Common myeloid progenitor, CD34-positive (primary cell): ENCODE data around the gene SLC38A4.

Experiments
- CTCF ChIA-PET: fragments of 350-600 bp; sonication (Branson Sonifier 250); formaldehyde crosslinking; loops from one replicate; lab custom pipeline; 2021; ENCODE audit warnings: antibody characterized with exemption; lab: Charles Lee
- POLR2A ChIA-PET: fragments of 350-600 bp; sonication (Branson Sonifier 250); formaldehyde crosslinking; loops from one replicate; lab custom pipeline; 2021; ENCODE audit warnings: antibody characterized with exemption; lab: Charles Lee
- DNase-seq, 3 donors: peaks; one replicate each; pipeline versions ENCODE4 v3.0.0 to v3.0.0-alpha.2; 2013
- H3K27ac ChIP-seq, 2 experiments: 1 replicate in 1 of 2; 2 replicates in 1 of 2; pipeline ENCODE4 v1.7.0; 2013; ENCODE audit warnings: inconsistent platforms in 2 of 2, low read length in 2 of 2, mild to moderate bottlenecking in 2 of 2, low read depth in 1 of 2, moderate library complexity in 1 of 2; ENCODE audit not compliant: severe bottlenecking in 2 of 2, insufficient read depth in 1 of 2, poor library complexity in 1 of 2
- H3K27me3 ChIP-seq, 5 experiments: replicated peaks in 2 of 5; 1 replicate in 3 of 5; 2 replicates in 2 of 5; pipeline versions ENCODE4 v1.6.1 to v1.7.0; 2013; ENCODE audit warnings: low read length in 4 of 5, mild to moderate bottlenecking in 2 of 5, moderate library complexity in 2 of 5, inconsistent platforms in 1 of 5; ENCODE audit not compliant: insufficient read depth in 5 of 5, control insufficient read depth in 4 of 5
- H3K36me3 ChIP-seq, 4 experiments: 1 replicate in 2 of 4; 2 replicates in 2 of 4; pipeline versions ENCODE4 v1.6.1 to v1.7.0; 2013; ENCODE audit warnings: low read length in 3 of 4, control low read depth in 1 of 4, mild to moderate bottlenecking in 1 of 4; ENCODE audit not compliant: control insufficient read depth in 4 of 4, insufficient read depth in 4 of 4
- H3K4me1 ChIP-seq, 4 experiments: 1 replicate in 3 of 4; 2 replicates in 1 of 4; pipeline versions ENCODE4 v1.6.1 to v1.7.1; 2013; ENCODE audit warnings: low read length in 3 of 4, mild to moderate bottlenecking in 3 of 4, control low read depth in 1 of 4, inconsistent platforms in 1 of 4, moderate library complexity in 1 of 4; ENCODE audit not compliant: control insufficient read depth in 4 of 4, insufficient read depth in 4 of 4; ENCODE audit errors: control extremely low read depth in 1 of 4
- H3K4me3 ChIP-seq, 7 experiments: 1 replicate in 4 of 7; 2 replicates in 3 of 7; pipeline versions ENCODE4 v1.5.1 to v1.7.0; 2013; ENCODE audit warnings: mild to moderate bottlenecking in 7 of 7, low read length in 6 of 7, moderate library complexity in 6 of 7, inconsistent platforms in 2 of 7, low read depth in 2 of 7, control low read depth in 1 of 7; ENCODE audit not compliant: insufficient read depth in 4 of 7, control insufficient read depth in 1 of 7; ENCODE audit errors: extremely low read depth in 1 of 7
- H3K9me3 ChIP-seq, 5 experiments: 1 replicate in 4 of 5; 2 replicates in 1 of 5; pipeline versions ENCODE4 v1.6.1 to v1.7.1; 2013; ENCODE audit warnings: low read length in 4 of 5, mild to moderate bottlenecking in 2 of 5, inconsistent platforms in 1 of 5, low read depth in 1 of 5, moderate library complexity in 1 of 5; ENCODE audit not compliant: control insufficient read depth in 4 of 5, insufficient read depth in 2 of 5; ENCODE audit errors: control extremely low read depth in 1 of 5
- WGBS: methylation state at CpG from one replicate; pipeline ENCODE4 v1.1.5; 2013; ENCODE audit not compliant: insufficient coverage; 5-methylcytosine and 5-hydroxymethylcytosine counted together

Gene SLC38A4

GRCh38 chr12:46771268-46771827 is 54.4 kb downstream of the SLC38A4 start:
- WGBS: 71% methylated on average over 1 of the region's 1 CpG
- H3K4me1 ChIP-seq: no peaks in the 10 kb centered on the region

DNA sequence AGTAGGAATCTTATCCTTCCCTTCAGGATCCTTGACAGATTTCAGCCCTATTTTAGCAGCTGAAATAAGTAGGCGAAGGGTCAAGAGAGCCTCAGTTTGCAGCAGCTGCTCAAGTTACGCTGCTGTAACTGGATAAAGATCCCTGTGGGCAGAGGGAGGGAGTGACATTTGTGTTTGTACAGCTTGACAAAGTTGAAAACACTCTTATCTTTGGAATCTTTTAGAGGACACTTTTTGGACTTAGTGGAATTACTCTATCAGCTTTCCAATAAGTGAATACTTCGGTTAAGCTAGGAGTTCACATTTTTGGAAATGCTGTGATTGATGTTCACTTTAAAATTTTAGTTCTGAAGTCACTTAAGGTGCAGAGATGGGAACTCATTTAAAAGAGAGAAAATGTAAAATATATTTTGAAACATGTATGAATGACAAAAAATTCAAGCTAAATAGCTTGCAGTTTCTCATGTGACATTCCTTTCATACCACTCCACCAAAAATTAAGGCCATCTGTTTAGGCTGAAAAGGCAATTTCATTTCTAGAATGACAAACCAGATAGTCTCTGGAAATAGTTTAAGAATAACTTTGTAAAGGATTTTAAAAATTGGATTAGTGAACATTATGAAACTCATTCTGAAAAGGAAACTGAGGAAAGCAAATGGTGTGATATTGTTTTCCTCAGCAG is 55.2 kb downstream of the SLC38A4 start:
- Histone ChIP-seq H3K27me3 (no peaks in the 10 kb centered on the region), H3K27ac (no peak overlapping the region), H3K4me1 (no peaks in the 10 kb centered on the region), H3K36me3 (no peaks in the 10 kb centered on the region), H3K9me3 (no peaks in the 10 kb centered on the region), H3K4me3 (no peak overlapping the region)
- 100% methylated on average over 2 of the region's 3 CpGs for WGBS
- CTCF ChIA-PET: no interaction called here
- POLR2A ChIA-PET: no interaction called here
- DNase-seq: no peak

More at GRCh38 chr12:46771268-46771827, 54.4 kb downstream of the SLC38A4 start:
- H3K4me3 ChIP-seq: no peak overlapping the region
- H3K36me3 ChIP-seq: no peaks in the 10 kb centered on the region
- CTCF ChIA-PET: no interaction called here
- H3K9me3 ChIP-seq: no peaks in the 10 kb centered on the region
- DNase-seq: no peak
- POLR2A ChIA-PET: no interaction called here
- no peak overlapping the region for H3K27ac ChIP-seq
- H3K27me3 ChIP-seq: no peaks in the 10 kb centered on the region

- DNase-seq: no peak
- Histone ChIP-seq H3K4me3 (no peak overlapping the region), H3K27ac (no peak overlapping the region), H3K27me3 (no peaks in the 10 kb centered on the region), H3K36me3 (no peaks in the 10 kb centered on the region), H3K9me3 (peaks cover 0 to 5% (median 4%) of the 10 kb centered on the region in 5 experiments), H3K4me1 (no peaks in the 10 kb centered on the region)
- 75% methylated on average over 2 of the region's 3 CpGs for WGBS
- POLR2A ChIA-PET: no interaction called here
- CTCF ChIA-PET: no interaction called here
Observed at GRCh38 chr12:46764005-46764404, 61.8 kb downstream of the SLC38A4 start.

GRCh38 chr12:46763230-46763629 is 62.6 kb downstream of the SLC38A4 start:
- Histone ChIP-seq H3K27ac (no peak overlapping the region), H3K27me3 (no peaks in the 10 kb centered on the region), H3K4me3 (no peak overlapping the region), H3K36me3 (no peaks in the 10 kb centered on the region), H3K4me1 (no peaks in the 10 kb centered on the region), H3K9me3 (peaks cover 0 to 7% (median 4%) of the 10 kb centered on the region in 5 experiments)
- ChIA-PET CTCF (no interaction called here), POLR2A (no interaction called here)
- no peak for DNase-seq

DNA sequence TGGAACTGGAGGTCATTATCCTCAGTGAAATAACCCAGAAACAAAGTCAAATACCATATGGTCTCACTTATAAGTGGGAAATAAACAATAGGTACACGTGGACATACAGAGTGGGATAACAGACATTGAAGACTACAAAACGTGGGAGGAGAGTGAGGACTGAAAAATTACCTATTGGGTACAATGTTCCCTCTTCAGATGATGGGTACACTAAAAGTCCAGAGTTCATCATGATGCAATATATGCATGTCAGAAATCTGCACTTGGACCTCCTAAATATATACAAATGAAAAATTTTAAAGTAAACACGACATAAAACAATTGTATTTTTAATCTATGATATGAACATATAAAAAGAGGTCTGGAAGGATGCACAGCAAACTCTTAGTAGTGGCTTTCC is 71.2 kb downstream of the SLC38A4 start:
- H3K27me3 ChIP-seq: no peaks in the 10 kb centered on the region
- DNase-seq: no peak
- ChIA-PET CTCF (no interaction called here), POLR2A (no interaction called here)
- peaks cover 0 to 4% (median 0%) of the 10 kb centered on the region in 4 experiments for H3K4me1 ChIP-seq
- no peaks in the 10 kb centered on the region for H3K36me3 ChIP-seq
- WGBS: 100% methylated on average over 1 of the region's 3 CpGs
- no peak overlapping the region for H3K27ac ChIP-seq
- H3K4me3 ChIP-seq: no peak overlapping the region
- peaks cover 0 to 15% (median 1%) of the 10 kb centered on the region in 5 experiments for H3K9me3 ChIP-seq

- WGBS: 55% methylated on average over 2 of the region's 2 CpGs
- no peak overlapping the region for H3K4me3 ChIP-seq
- no peak overlapping the region for H3K27ac ChIP-seq
- H3K4me1 ChIP-seq: peaks cover 0 to 4% (median 0%) of the 10 kb centered on the region in 4 experiments
- DNase-seq: peak in 1 of 3 donors; percentile 4
- no peaks in the 10 kb centered on the region for H3K27me3 ChIP-seq
- H3K9me3 ChIP-seq: peaks cover 0 to 19% (median 0%) of the 10 kb centered on the region in 5 experiments
- CTCF ChIA-PET: no interaction called here
- H3K36me3 ChIP-seq: no peaks in the 10 kb centered on the region
- POLR2A ChIA-PET: interaction anchor here (0.7 kb wide), 1 partner anchor 118 kb away, joined by 4 read pairs; no protein-coding TSS in a partner anchor
Observed at GRCh38 chr12:46752396-46752795, 73.4 kb downstream of the SLC38A4 start.

DNA sequence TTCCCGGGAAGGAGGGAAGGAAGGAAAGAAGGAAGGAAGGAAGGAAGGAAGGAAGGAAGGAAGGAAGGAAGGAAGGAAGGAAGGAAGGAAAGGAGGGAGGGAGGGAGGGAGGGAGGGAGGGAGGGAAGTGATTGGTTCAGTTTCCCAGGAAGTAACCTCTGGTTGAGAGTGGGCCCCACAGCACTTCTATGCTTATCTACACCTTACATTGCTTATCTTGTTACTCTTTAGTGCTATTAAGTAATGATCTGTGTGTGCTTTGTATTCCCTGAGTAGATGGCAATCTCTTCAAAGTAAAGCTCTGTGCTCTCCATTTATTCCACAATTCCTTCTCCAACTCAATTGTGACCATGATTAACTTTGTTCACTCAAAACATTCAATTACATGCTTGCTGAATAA is 74.6 kb downstream of the SLC38A4 start:
- Histone ChIP-seq H3K27ac (no peak overlapping the region), H3K4me3 (no peak overlapping the region), H3K36me3 (no peaks in the 10 kb centered on the region), H3K27me3 (no peaks in the 10 kb centered on the region), H3K9me3 (peaks cover 0 to 14% (median 2%) of the 10 kb centered on the region in 5 experiments), H3K4me1 (peaks cover 0 to 4% (median 0%) of the 10 kb centered on the region in 4 experiments)
- ChIA-PET POLR2A (no interaction called here), CTCF (no interaction called here)
- DNase-seq: no peak
- WGBS: no CpG with 5 or more reads among the region's 1 CpG
